ENCODE measurements around the gene OR1M1. TPM values are rescaled to one million over a fixed set of nuclear protein-coding genes. Genes with fewer than 3 reads are reported as not detected.

Gene OR1M1
- not detected for total RNA-seq
- polyA plus RNA-seq = not detected

GRCh38 chr19:9086761-9087160 is at the start of gene OR1M1:
OR1M1 (plus strand) TSS chr19:9087061; CDS start chr19:9093245, 6,184 bp downstream.
- Histone ChIP-seq H3K4me1 (ENCODE audit: insufficient read depth, low read length) (no peaks in the 10 kb centered on the region), H3K27me3 (ENCODE audit: insufficient read depth, low read length, poor library complexity, severe bottlenecking) (no peaks in the 10 kb centered on the region), H3K36me3 (ENCODE audit: insufficient read depth, low read length) (no peaks in the 10 kb centered on the region), H3K9me3 (ENCODE audit: low read length) (no peaks in the 10 kb centered on the region), H3K27ac (ENCODE audit: low read depth, low read length) (no peak within 1 kb of the TSS), H3K4me3 (ENCODE audit: low read length) (no peak within 1 kb of the TSS)
- H3K9me3 Mint-ChIP-seq = peaks cover 0 to 3% (median 0%) of the 10 kb centered on the region in 5 donors
- no peak for DNase-seq
- H3K27me3 Mint-ChIP-seq = peaks cover 5 to 37% of the 10 kb centered on the region in 2 donors
- ChIA-PET POLR2A (interaction anchor here (0.5 kb wide), 1 partner anchor 82 kb away, joined by 5 read pairs; no protein-coding TSS in a partner anchor), CTCF (no interaction called here)
- peak within 1 kb of the TSS in 1 of 8 donors; percentile 14 for H3K27ac Mint-ChIP-seq
- H3K36me3 Mint-ChIP-seq = no peaks in the 10 kb centered on the region
- no peak within 1 kb of the TSS for H3K4me3 Mint-ChIP-seq
- no peaks in the 10 kb centered on the region for H3K4me1 Mint-ChIP-seq

GRCh38 chr19:9037400-9038062 is 49.3 kb upstream of the OR1M1 start:
- Histone ChIP-seq H3K4me1 (ENCODE audit: insufficient read depth, low read length) (no peaks in the 10 kb centered on the region), H3K4me3 (ENCODE audit: low read length) (no peak overlapping the region), H3K9me3 (ENCODE audit: low read length) (no peaks in the 10 kb centered on the region), H3K27me3 (ENCODE audit: insufficient read depth, low read length, poor library complexity, severe bottlenecking) (no peaks in the 10 kb centered on the region), H3K27ac (ENCODE audit: low read depth, low read length) (no peak overlapping the region), H3K36me3 (ENCODE audit: insufficient read depth, low read length) (no peaks in the 10 kb centered on the region)
- no peak for DNase-seq
- Mint-ChIP-seq H3K27me3 (peaks cover 4 to 16% of the 10 kb centered on the region in 2 donors), H3K36me3 (no peaks in the 10 kb centered on the region), H3K27ac (no peak overlapping the region), H3K4me3 (no peak overlapping the region), H3K9me3 (no peaks in the 10 kb centered on the region), H3K4me1 (no peaks in the 10 kb centered on the region)
- ChIA-PET CTCF (no interaction called here), POLR2A (no interaction called here)

GRCh38 chr19:9039728-9040127 is 47.1 kb upstream of the OR1M1 start:
- DNase-seq = no peak
- Histone ChIP-seq H3K27me3 (ENCODE audit: insufficient read depth, low read length, poor library complexity, severe bottlenecking) (no peaks in the 10 kb centered on the region), H3K27ac (ENCODE audit: low read depth, low read length) (no peak overlapping the region), H3K4me3 (ENCODE audit: low read length) (no peak overlapping the region), H3K9me3 (ENCODE audit: low read length) (no peaks in the 10 kb centered on the region), H3K36me3 (ENCODE audit: insufficient read depth, low read length) (no peaks in the 10 kb centered on the region), H3K4me1 (ENCODE audit: insufficient read depth, low read length) (no peaks in the 10 kb centered on the region)
- Mint-ChIP-seq H3K36me3 (no peaks in the 10 kb centered on the region), H3K4me3 (no peak overlapping the region), H3K27me3 (peaks cover 12 to 18% of the 10 kb centered on the region in 2 donors), H3K4me1 (no peaks in the 10 kb centered on the region), H3K27ac (no peak overlapping the region), H3K9me3 (peaks cover 0 to 5% (median 0%) of the 10 kb centered on the region in 5 donors)
- POLR2A ChIA-PET = no interaction called here
- CTCF ChIA-PET = no interaction called here

- H3K36me3 ChIP-seq (ENCODE audit: insufficient read depth, low read length) = no peaks in the 10 kb centered on the region
- no peak overlapping the region for H3K27ac ChIP-seq (ENCODE audit: low read depth, low read length)
- Mint-ChIP-seq H3K27me3 (peaks cover 14 to 20% of the 10 kb centered on the region in 2 donors), H3K27ac (no peak overlapping the region), H3K4me3 (no peak overlapping the region), H3K36me3 (no peaks in the 10 kb centered on the region), H3K4me1 (no peaks in the 10 kb centered on the region), H3K9me3 (peaks cover 0 to 5% (median 0%) of the 10 kb centered on the region in 5 donors)
- ChIA-PET POLR2A (no interaction called here), CTCF (no interaction called here)
- no peaks in the 10 kb centered on the region for H3K4me1 ChIP-seq (ENCODE audit: insufficient read depth, low read length)
- no peaks in the 10 kb centered on the region for H3K27me3 ChIP-seq (ENCODE audit: insufficient read depth, low read length, poor library complexity, severe bottlenecking)
- no peak overlapping the region for H3K4me3 ChIP-seq (ENCODE audit: low read length)
- H3K9me3 ChIP-seq (ENCODE audit: low read length) = no peaks in the 10 kb centered on the region
- no peak for DNase-seq
These were observed 46.7 kb upstream of the OR1M1 start for GRCh38 chr19:9040131-9040530.

- H3K4me3 Mint-ChIP-seq = no peak overlapping the region
- H3K4me3 ChIP-seq (ENCODE audit: low read length) = no peak overlapping the region
- H3K27ac ChIP-seq (ENCODE audit: low read depth, low read length) = no peak overlapping the region
- H3K27me3 Mint-ChIP-seq = peaks cover 15 to 17% of the 10 kb centered on the region in 2 donors
- H3K4me1 ChIP-seq (ENCODE audit: insufficient read depth, low read length) = no peaks in the 10 kb centered on the region
- H3K36me3 Mint-ChIP-seq = no peaks in the 10 kb centered on the region
- H3K36me3 ChIP-seq (ENCODE audit: insufficient read depth, low read length) = no peaks in the 10 kb centered on the region
- H3K4me1 Mint-ChIP-seq = no peaks in the 10 kb centered on the region
- H3K9me3 Mint-ChIP-seq = peaks cover 0 to 5% (median 0%) of the 10 kb centered on the region in 5 donors
- H3K9me3 ChIP-seq (ENCODE audit: low read length) = no peaks in the 10 kb centered on the region
- ChIA-PET POLR2A (no interaction called here), CTCF (no interaction called here)
- no peak for DNase-seq
- no peaks in the 10 kb centered on the region for H3K27me3 ChIP-seq (ENCODE audit: insufficient read depth, low read length, poor library complexity, severe bottlenecking)
- H3K27ac Mint-ChIP-seq = no peak overlapping the region
These were observed 45.8 kb upstream of the OR1M1 start for GRCh38 chr19:9041023-9041422.

GRCh38 chr19:9043524-9043923 is 43.3 kb upstream of the OR1M1 start:
- Histone ChIP-seq H3K27ac (ENCODE audit: low read depth, low read length) (no peak overlapping the region), H3K4me3 (ENCODE audit: low read length) (no peak overlapping the region), H3K36me3 (ENCODE audit: insufficient read depth, low read length) (no peaks in the 10 kb centered on the region), H3K27me3 (ENCODE audit: insufficient read depth, low read length, poor library complexity, severe bottlenecking) (no peaks in the 10 kb centered on the region), H3K4me1 (ENCODE audit: insufficient read depth, low read length) (no peaks in the 10 kb centered on the region), H3K9me3 (ENCODE audit: low read length) (no peaks in the 10 kb centered on the region)
- no peaks in the 10 kb centered on the region for H3K36me3 Mint-ChIP-seq
- H3K4me3 Mint-ChIP-seq = peak overlapping the region in 1 of 7 donors; percentile 36
- peaks cover 0 to 5% (median 0%) of the 10 kb centered on the region in 5 donors for H3K9me3 Mint-ChIP-seq
- POLR2A ChIA-PET = no interaction called here
- H3K27me3 Mint-ChIP-seq = peaks cover 8 to 25% of the 10 kb centered on the region in 2 donors
- no peak for DNase-seq
- CTCF ChIA-PET = no interaction called here
- H3K4me1 Mint-ChIP-seq = no peaks in the 10 kb centered on the region
- H3K27ac Mint-ChIP-seq = no peak overlapping the region

GRCh38 chr19:9044449-9044848 is 42.4 kb upstream of the OR1M1 start:
- no peaks in the 10 kb centered on the region for H3K27me3 ChIP-seq (ENCODE audit: insufficient read depth, low read length, poor library complexity, severe bottlenecking)
- Mint-ChIP-seq H3K36me3 (no peaks in the 10 kb centered on the region), H3K27ac (no peak overlapping the region), H3K4me3 (no peak overlapping the region), H3K9me3 (peaks cover 0 to 5% (median 0%) of the 10 kb centered on the region in 5 donors), H3K27me3 (peaks cover 8 to 25% of the 10 kb centered on the region in 2 donors), H3K4me1 (no peaks in the 10 kb centered on the region)
- no peaks in the 10 kb centered on the region for H3K36me3 ChIP-seq (ENCODE audit: insufficient read depth, low read length)
- DNase-seq = no peak
- H3K4me1 ChIP-seq (ENCODE audit: insufficient read depth, low read length) = no peaks in the 10 kb centered on the region
- H3K4me3 ChIP-seq (ENCODE audit: low read length) = no peak overlapping the region
- H3K9me3 ChIP-seq (ENCODE audit: low read length) = no peaks in the 10 kb centered on the region
- no peak overlapping the region for H3K27ac ChIP-seq (ENCODE audit: low read depth, low read length)
- CTCF ChIA-PET = no interaction called here
- POLR2A ChIA-PET = no interaction called here

- no peak overlapping the region for H3K27ac ChIP-seq (ENCODE audit: low read depth, low read length)
- Mint-ChIP-seq H3K27ac (no peak overlapping the region), H3K9me3 (peaks cover 0 to 7% (median 0%) of the 10 kb centered on the region in 5 donors), H3K27me3 (peaks cover 12 to 25% of the 10 kb centered on the region in 2 donors), H3K4me1 (no peaks in the 10 kb centered on the region), H3K4me3 (no peak overlapping the region), H3K36me3 (no peaks in the 10 kb centered on the region)
- DNase-seq = no peak
- H3K36me3 ChIP-seq (ENCODE audit: insufficient read depth, low read length) = no peaks in the 10 kb centered on the region
- ChIA-PET CTCF (no interaction called here), POLR2A (no interaction called here)
- no peak overlapping the region for H3K4me3 ChIP-seq (ENCODE audit: low read length)
- no peaks in the 10 kb centered on the region for H3K4me1 ChIP-seq (ENCODE audit: insufficient read depth, low read length)
- H3K9me3 ChIP-seq (ENCODE audit: low read length) = no peaks in the 10 kb centered on the region
- no peaks in the 10 kb centered on the region for H3K27me3 ChIP-seq (ENCODE audit: insufficient read depth, low read length, poor library complexity, severe bottlenecking)
These were observed 40.2 kb upstream of the OR1M1 start for GRCh38 chr19:9046694-9047093.

Data from CD8-positive, alpha-beta memory T cell (primary cell).